ACC112 (cell line): ENCODE results near the gene TRPM1.

Experiments
- H2AFZ ChIP-seq: fragments of 200-600 bp; sonication (generic); one replicate; pipeline ENCODE4 v1.6.0; 2017; ENCODE audit warnings: antibody characterized with exemption, low read length; ENCODE audit not compliant: unreplicated experiment
- H3K27ac ChIP-seq: fragments of 200-600 bp; sonication (generic); 2 replicates; pipeline ENCODE4 v1.5.1; 2014; ENCODE audit warnings: low read depth, mild to moderate bottlenecking, antibody characterized with exemption, low read length, moderate library complexity
- H3K27me3 ChIP-seq: fragments of 200-600 bp; sonication (generic); 2 replicates; pipeline ENCODE4 v1.6.1; 2014; ENCODE audit warnings: mild to moderate bottlenecking, antibody characterized with exemption, low read length, moderate library complexity, mixed read lengths; ENCODE audit not compliant: insufficient read depth
- H3K36me3 ChIP-seq: fragments of 200-600 bp; sonication (generic); 2 replicates; pipeline ENCODE4 v1.6.1; 2016; ENCODE audit warnings: mild to moderate bottlenecking, antibody characterized with exemption, low read length, moderate library complexity, mixed read lengths; ENCODE audit not compliant: insufficient read depth
- H3K4me1 ChIP-seq: fragments of 200-600 bp; sonication (generic); one replicate; pipeline ENCODE4 v1.6.1; 2016; ENCODE audit warnings: low read length, mixed read lengths; ENCODE audit not compliant: insufficient read depth, unreplicated experiment, control insufficient read depth
- H3K4me3 ChIP-seq: fragments of 200-600 bp; sonication (generic); 2 replicates; pipeline ENCODE4 v1.5.1; 2014; ENCODE audit warnings: mild to moderate bottlenecking, low read depth, low read length
- H3K79me2 ChIP-seq: fragments of 200-600 bp; sonication (generic); one replicate; pipeline ENCODE4 v1.6.0; 2016; ENCODE audit warnings: low read length; ENCODE audit not compliant: control insufficient read depth, unreplicated experiment, insufficient read depth

The TRPM1 gene

DNA sequence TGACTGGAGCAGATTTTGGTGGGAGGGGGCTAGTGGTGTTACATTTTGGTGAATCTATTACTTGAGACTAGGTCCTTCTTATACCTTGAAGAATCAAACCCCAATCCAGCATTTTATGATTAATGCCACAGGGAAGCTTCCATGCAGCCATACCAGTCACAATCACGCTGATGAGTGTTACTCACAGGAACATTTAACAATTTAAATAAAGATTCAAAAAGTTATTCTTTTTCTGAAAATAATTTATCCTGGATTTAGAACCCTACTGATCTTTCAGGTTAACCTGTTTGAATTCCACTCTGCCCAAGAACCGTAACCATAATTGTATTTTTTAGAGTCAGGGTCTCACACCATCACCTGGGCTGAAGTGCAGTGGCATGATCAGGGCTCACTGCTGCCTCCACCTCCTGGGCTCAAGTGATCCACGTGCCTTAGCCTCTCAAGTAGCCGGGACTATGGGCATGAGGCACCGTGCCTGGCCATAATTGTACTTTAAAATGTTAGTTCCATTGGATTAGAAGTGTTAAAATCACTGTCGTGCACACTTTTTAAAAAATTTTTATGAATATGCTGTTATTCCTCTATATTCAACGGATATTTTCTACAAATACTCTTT lies 109.2 kb downstream of the TRPM1 start:
- Histone ChIP-seq H3K4me3 (peak overlapping the region; percentile 100), H3K36me3 (no peaks in the 10 kb centered on the region), H2AFZ (peak overlapping the region; percentile 90), H3K4me1 (peaks cover 12% of the 10 kb centered on the region), H3K79me2 (peaks cover 17% of the 10 kb centered on the region), H3K27ac (peak overlapping the region; percentile 67; the same call in 1 of the 2 replicates), H3K27me3 (no peaks in the 10 kb centered on the region)

DNA sequence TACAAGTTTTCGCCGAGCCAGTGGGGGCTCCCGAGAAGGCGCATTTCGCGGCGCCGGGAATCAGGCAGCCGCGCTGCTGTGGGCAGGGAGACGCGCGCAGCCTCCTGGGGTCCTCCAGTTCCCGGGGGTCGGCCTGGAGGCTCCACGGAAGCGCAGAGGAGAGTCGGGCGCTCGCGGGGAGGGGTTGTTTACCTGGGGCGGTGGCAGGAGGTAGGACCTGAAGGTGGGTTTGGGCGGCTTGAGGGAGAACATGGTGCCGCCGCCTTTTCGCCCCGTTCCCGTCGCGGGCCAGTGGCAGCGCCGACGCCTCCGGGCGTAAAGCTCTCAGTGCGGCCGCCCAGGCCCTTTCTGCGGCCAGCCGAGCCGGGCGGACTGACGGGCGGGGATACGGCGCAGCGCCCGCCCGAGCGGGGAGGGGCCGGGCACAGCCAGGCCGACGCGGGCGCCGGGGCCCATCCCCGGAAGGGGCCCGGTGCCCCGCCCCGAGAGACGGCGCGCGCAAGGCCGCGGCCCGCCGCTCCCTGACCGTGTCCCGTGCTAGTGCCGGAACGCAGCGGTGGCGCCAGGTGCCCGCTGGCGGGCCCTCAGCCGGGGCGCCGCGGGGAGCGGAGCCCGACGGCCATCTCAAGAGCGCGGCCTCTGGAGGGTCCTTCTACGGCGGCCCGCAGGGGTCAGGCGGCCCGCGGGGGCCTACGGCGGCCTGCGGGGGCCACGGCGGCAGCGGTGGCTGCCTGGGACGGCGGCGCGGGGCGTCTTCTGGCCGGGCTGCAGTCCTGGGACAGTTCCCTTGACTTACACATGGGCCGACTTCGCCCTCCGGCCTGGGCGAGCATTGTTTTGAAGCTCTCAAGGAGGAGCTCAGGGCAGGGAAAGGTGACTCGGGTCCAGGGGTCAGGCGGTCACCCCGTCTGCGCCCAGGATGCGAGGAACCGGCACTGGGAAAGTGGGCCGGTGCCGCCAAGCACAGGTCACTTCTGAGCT lies 110.0 kb downstream of the TRPM1 start, which contains the start of gene MTMR10:
Gene MTMR10 (minus strand): TSS at position 374 of the 981 bp plus-strand sequence. CDS start 122 bp downstream, at position 252.
- Histone ChIP-seq H3K4me3 (peak within 1 kb of the TSS; percentile 100), H3K4me1 (peaks cover 12% of the 10 kb centered on the region), H3K27ac (peak within 1 kb of the TSS; percentile 67), H2AFZ (peak within 1 kb of the TSS; percentile 90), H3K36me3 (0 out of 2 replicates have a peak, but pooled peaks cover 6% of the 10 kb centered on the region), H3K27me3 (no peaks in the 10 kb centered on the region), H3K79me2 (peaks cover 22% of the 10 kb centered on the region)

DNA sequence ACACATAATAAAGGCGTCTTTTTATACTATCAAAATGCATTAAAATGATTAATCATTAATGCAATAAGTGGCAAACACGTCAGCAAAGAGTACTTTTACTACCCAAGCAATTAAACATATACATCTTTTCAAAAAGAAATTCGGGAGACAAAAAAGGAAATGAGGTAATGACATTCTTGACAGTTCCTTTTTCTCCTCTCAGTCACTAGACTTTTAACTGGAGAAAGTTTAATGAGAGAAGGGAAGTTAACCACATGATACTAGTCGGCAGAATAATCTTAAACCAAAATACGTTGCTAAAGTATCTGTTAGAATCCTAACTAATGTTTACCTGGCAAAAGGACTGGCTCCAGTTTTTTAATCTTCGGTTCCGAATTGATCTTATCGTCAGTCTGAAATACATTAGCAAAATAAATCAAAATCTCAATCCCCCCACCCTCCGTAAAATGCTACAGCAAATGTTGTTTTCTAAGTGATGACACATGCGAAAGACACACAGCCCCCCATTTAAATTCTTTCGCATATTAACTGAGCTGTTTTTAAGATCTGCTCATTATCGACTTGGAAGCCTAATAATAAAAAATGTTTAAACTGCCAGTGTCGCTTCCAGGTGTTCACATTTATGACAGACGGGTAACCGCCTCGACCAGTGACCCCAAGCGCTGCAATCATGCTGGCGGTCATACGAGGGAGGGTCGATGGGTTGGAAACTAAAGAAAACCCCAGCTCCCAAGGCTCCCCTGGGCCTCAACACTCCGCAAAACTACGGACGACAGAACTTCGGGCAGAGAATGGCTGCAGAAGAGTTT lies 110.9 kb downstream of the TRPM1 start:
- H3K4me3 ChIP-seq: peak overlapping the region; percentile 100
- H3K36me3 ChIP-seq: 0 out of 2 replicates have a peak, but pooled peaks cover 7% of the 10 kb centered on the region
- peak overlapping the region; percentile 67 for H3K27ac ChIP-seq
- H2AFZ ChIP-seq: peak overlapping the region; percentile 90
- peaks cover 12% of the 10 kb centered on the region for H3K4me1 ChIP-seq
- no peaks in the 10 kb centered on the region for H3K27me3 ChIP-seq
- peaks cover 22% of the 10 kb centered on the region for H3K79me2 ChIP-seq

DNA sequence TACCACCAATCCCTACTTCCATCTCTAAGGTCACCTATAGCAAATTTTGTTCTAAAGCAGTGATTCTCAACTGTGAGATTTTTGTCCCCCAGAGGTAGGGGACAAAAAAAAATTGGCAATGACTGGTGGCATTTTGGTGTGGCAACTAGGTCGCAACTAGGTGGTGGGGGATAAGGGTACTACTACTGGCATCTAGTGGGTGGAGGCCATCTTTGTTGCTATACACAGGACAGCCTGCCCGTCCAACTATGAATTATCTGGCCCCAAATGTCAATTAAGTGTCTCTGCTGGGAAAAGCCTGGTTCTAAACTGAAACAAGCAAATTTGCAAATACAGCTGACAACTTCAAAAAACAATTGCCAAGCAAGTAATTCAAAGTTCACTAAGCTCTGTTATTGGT lies 111.5 kb downstream of the TRPM1 start:
- Histone ChIP-seq H3K27ac (no peak overlapping the region), H3K4me1 (peaks cover 16% of the 10 kb centered on the region)

DNA sequence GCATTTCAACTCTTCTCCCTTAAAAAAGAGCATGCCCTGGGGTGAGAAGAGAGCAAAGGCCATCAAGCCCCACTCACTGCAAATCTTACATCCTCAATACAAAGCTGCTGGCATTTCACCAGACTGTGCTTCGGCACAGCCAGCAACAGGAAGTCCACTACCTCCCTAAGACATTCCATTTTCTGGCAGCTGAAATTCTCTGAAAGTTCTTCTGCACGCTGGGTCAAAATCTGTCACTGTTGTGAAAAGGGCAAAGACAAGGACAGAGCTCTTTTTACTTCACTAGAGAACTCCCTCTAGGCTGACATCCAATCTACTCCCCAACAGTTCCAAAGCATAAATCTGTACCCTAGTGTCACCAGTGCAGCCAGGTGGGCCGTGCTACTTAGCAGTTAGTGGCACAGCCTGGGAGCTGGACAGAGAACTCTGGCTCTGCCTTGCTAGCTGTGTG lies 116.4 kb downstream of the TRPM1 start:
- Histone ChIP-seq H3K36me3 (peaks cover 9% of the 10 kb centered on the region; the same call in 1 of the 2 replicates), H3K79me2 (peaks cover 14% of the 10 kb centered on the region), H3K27ac (no peak overlapping the region), H2AFZ (no peak overlapping the region), H3K4me1 (peaks cover 21% of the 10 kb centered on the region), H3K4me3 (peak overlapping the region; percentile 18; the same call in 1 of the 2 replicates), H3K27me3 (no peaks in the 10 kb centered on the region)

More for the DNA sequence above, 111.5 kb downstream of the TRPM1 start:
- Histone ChIP-seq H3K27me3 (no peaks in the 10 kb centered on the region), H3K36me3 (0 out of 2 replicates have a peak, but pooled peaks cover 7% of the 10 kb centered on the region), H3K79me2 (peaks cover 22% of the 10 kb centered on the region), H3K4me3 (peak overlapping the region; percentile 100), H2AFZ (peak overlapping the region; percentile 90)

DNA sequence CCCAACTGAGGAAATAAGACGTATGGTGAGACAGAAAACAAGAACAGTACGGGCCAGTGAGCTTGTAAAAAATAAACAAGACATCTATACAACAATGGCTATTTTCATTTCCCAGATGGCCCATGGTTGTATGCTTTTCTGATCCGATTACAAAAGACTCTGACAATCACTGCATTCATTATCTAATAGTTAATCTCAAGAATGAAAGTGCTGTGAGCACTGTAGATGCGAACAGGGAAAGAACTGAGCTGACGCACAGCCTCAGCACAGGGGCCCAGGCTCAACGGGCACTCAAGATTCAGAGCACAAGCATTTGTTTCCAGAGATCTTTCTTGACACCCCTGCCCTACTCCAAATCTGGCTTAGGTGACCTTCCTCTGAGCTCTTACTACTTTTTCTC lies 117.0 kb downstream of the TRPM1 start:
- no peaks in the 10 kb centered on the region for H3K27me3 ChIP-seq
- peaks cover 16% of the 10 kb centered on the region for H3K4me1 ChIP-seq
- H2AFZ ChIP-seq: no peak overlapping the region
- H3K4me3 ChIP-seq: peak overlapping the region; percentile 18; the same call in 1 of the 2 replicates
- H3K79me2 ChIP-seq: peaks cover 8% of the 10 kb centered on the region
- H3K36me3 ChIP-seq: peaks cover 14% of the 10 kb centered on the region; the same call in 1 of the 2 replicates
- no peak overlapping the region for H3K27ac ChIP-seq

DNA sequence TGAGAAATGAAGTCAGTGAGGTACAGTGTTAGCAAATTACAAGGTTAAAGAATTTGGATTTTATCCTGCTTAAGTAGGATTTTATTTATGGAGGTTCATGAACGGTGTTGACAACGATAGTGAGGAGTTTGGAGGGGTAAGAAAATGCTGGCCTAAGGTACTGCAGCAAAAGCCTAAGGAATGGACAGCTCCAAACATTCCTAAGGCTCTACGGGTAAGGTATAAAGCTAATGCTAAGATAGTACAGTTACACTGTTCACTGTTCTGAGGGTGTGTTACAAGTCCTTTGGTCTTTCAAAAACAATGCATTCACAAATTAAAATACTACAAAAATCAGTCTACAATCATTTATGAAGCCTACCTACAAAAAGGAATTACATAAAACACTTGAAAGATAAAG lies 117.4 kb downstream of the TRPM1 start:
- Histone ChIP-seq H3K4me3 (no peak overlapping the region), H3K79me2 (peaks cover 8% of the 10 kb centered on the region), H3K27me3 (no peaks in the 10 kb centered on the region), H3K4me1 (peaks cover 14% of the 10 kb centered on the region), H3K36me3 (peaks cover 15% of the 10 kb centered on the region; the same call in 1 of the 2 replicates), H2AFZ (no peak overlapping the region), H3K27ac (no peak overlapping the region)

DNA sequence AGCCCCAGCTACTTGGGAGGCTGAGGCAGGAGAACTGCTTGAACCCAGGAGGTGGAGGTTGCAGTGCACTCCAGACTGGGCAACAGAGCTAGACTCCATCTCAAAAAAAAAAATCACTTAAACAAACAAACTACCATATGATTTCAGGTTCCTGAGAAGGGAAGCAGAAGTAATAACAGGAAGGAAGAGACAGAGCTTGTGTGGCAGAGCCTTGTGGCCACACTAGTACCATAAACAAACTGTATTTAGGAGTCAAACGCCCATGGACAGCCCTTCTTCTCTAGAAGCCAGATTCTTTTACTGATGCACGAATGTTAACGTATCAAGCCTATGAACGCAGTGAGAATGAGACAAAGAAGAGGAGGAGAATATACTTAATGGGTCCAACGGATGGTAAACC lies 122.1 kb downstream of the TRPM1 start:
- H3K27ac ChIP-seq: no peak overlapping the region
- H3K27me3 ChIP-seq: no peaks in the 10 kb centered on the region
- peaks cover 2% of the 10 kb centered on the region for H3K4me1 ChIP-seq
- no peak overlapping the region for H2AFZ ChIP-seq
- peaks cover 8% of the 10 kb centered on the region for H3K79me2 ChIP-seq
- no peak overlapping the region for H3K4me3 ChIP-seq
- H3K36me3 ChIP-seq: peaks cover 8% of the 10 kb centered on the region; the same call in 1 of the 2 replicates

DNA sequence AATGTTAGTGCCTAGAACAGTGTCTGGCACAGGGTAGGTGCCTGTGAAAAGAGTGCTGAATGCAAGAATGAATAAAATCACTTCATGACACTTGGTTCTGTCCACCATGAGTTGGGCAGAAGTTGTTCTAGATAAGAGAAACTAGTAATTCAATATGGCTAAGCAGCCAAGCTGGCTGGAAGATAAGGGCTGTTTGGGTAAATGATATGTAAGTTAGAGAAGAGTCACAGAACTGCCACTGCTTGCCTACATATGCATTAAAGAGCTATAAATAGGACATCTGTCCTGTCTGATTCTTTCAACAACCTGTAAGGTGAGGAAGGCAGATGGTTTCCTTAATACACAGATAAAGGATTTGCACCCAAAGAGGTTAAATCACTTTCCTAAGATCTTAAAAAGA lies 123.2 kb downstream of the TRPM1 start:
- H2AFZ ChIP-seq: no peak overlapping the region
- no peak overlapping the region for H3K4me3 ChIP-seq
- H3K79me2 ChIP-seq: peaks cover 8% of the 10 kb centered on the region
- H3K27me3 ChIP-seq: no peaks in the 10 kb centered on the region
- H3K4me1 ChIP-seq: no peaks in the 10 kb centered on the region
- peaks cover 11% of the 10 kb centered on the region; the same call in 1 of the 2 replicates for H3K36me3 ChIP-seq
- H3K27ac ChIP-seq: no peak overlapping the region

DNA sequence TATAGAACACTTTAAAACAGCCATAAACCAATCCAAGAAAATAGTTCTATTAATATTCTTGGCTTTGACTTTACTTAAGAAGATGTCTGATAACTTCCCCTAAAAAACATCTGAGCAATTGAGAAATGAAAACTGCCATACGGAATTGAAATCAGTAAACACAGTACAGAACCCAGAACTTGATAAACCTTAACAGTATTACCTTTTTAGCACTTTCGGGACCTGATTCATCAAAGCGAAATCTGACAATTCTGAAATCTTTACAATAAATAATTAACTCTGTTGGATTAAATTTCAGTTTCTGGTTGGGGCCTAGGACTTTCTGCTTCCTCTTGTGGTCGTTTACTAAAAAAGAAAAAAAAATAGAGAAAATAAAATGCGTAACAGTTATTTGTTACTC lies 127.4 kb downstream of the TRPM1 start:
- H3K4me3 ChIP-seq: no peak overlapping the region
- H2AFZ ChIP-seq: no peak overlapping the region
- H3K79me2 ChIP-seq: peaks cover 5% of the 10 kb centered on the region
- no peak overlapping the region for H3K27ac ChIP-seq
- H3K27me3 ChIP-seq: no peaks in the 10 kb centered on the region
- H3K36me3 ChIP-seq: peaks cover 11% of the 10 kb centered on the region
- peaks cover 10% of the 10 kb centered on the region for H3K4me1 ChIP-seq
